GM12892 (cell line): ENCODE measurements around the gene SIRT3.

ENCODE experiments used
- POLR2A ChIP-seq: IDR thresholded peaks from 2 replicates; pipeline ENCODE4 v1.6.1; 2011; ENCODE audit warnings: low read depth, low read length, control low read depth
- POLR2AphosphoS5 ChIP-seq: IDR thresholded peaks from 2 replicates; pipeline ENCODE4 v1.6.1; 2011; ENCODE audit warnings: low read depth, low read length, control low read depth

DNA sequence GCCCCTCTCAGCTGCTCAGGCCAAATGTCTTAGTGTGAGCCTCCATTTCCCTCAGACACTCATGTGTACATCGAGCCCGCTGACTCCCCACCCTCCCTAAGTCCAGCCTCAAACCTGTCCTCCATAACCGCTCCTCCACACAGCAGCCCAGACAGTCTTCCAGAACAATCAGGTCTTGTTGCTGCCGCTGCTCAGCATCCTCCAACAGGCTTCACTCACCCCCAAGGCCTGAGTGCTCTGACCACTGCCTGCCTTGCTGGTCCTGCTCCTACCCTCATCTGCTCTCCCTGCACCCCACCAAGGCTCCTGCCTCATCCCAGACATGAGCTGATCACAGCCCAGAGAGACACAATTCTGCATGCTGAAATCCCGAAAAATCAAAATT, 17.7 kb upstream of the SIRT3 start:
- TF ChIP-seq POLR2AphosphoS5 = peak; percentile 38; the same call in 1 of the 2 replicates
- TF ChIP-seq POLR2A = no peak
